LHCN-M2 (cell line): ENCODE measurements around the gene TSGA10IP. TPM values are rescaled to one million over a fixed set of nuclear protein-coding genes. Genes with fewer than 3 reads are reported as not detected.
"Not testable (repeated sequence)": the region's sequence is repeated elsewhere in the genome, so short reads cannot be mapped to it uniquely, and the experiment has no call there.

ENCODE experiments used
- DNase-seq: peaks from one replicate; pipeline ENCODE4 v3.0.0-alpha.2; 2012; ENCODE audit warnings: low read depth
- total RNA-seq: library from RNA; depleted of rRNA; stranded (reverse); fragments of >200 nt; gene quantifications from 2 replicates; pipeline ENCODE4 v1.2.3, GENCODE V29; 2014

TSGA10IP gene
- total RNA-seq, 1 experiment from 2014 or later: not detected

GRCh38 chr11:65945941-65946558, 770 bp downstream of the TSGA10IP start:
- no peak for DNase-seq

- no peak for DNase-seq
Observed at GRCh38 chr11:65946655-65947054, 1.4 kb downstream of the TSGA10IP start.

- DNase-seq: no peak
Observed at GRCh38 chr11:65947133-65947532, 1.9 kb downstream of the TSGA10IP start.

- DNase-seq: no peak
Observed at GRCh38 chr11:65947603-65948125, 2.4 kb downstream of the TSGA10IP start.

- not testable (repeated sequence) for DNase-seq
Observed at GRCh38 chr11:65950711-65951110, 5.4 kb downstream of the TSGA10IP start.

- DNase-seq: not testable (repeated sequence)
Observed at GRCh38 chr11:65951641-65952040, 6.4 kb downstream of the TSGA10IP start.

GRCh38 chr11:65952052-65952521, 6.8 kb downstream of the TSGA10IP start:
- no peak for DNase-seq

- DNase-seq: no peak
Observed at GRCh38 chr11:65953471-65953870, 8.2 kb downstream of the TSGA10IP start.

- DNase-seq: no peak
Observed at GRCh38 chr11:65954771-65955170, 9.5 kb downstream of the TSGA10IP start.

- no peak for DNase-seq
Observed at GRCh38 chr11:65958291-65958690, 13.0 kb downstream of the TSGA10IP start.

GRCh38 chr11:65958774-65959420, 13.6 kb downstream of the TSGA10IP start:
- DNase-seq: no peak

GRCh38 chr11:65960824-65961266, 15.6 kb downstream of the TSGA10IP start:
- no peak for DNase-seq

- DNase-seq: peak; percentile 97
Observed at GRCh38 chr11:65961267-65962140, 16.2 kb downstream of the TSGA10IP start, which contains the start of gene SART1. Gene SART1 (plus strand): TSS chr11:65961734. CDS start chr11:65961781, 47 bp downstream.

- DNase-seq: no peak
Observed at GRCh38 chr11:65962141-65962564, 16.9 kb downstream of the TSGA10IP start.

- no peak for DNase-seq
Observed at GRCh38 chr11:65964906-65965305, 19.6 kb downstream of the TSGA10IP start.

GRCh38 chr11:65965986-65966762, 20.9 kb downstream of the TSGA10IP start:
- DNase-seq: no peak

GRCh38 chr11:65967329-65967934, 22.2 kb downstream of the TSGA10IP start:
- no peak for DNase-seq

- DNase-seq: peak; percentile 19
Observed at GRCh38 chr11:65968600-65969482, 23.6 kb downstream of the TSGA10IP start.

GRCh38 chr11:65972116-65972515, 26.8 kb downstream of the TSGA10IP start:
- DNase-seq: no peak
